ENCODE measurements around the gene CCR6.

CCR6 gene

GRCh38 chr6:167134448-167135328 is 11.8 kb downstream of the CCR6 start:
- H3K4me3 ChIP-seq (ENCODE audit: low read depth, low read length) = no peak overlapping the region
- TF ChIP-seq CTCF (IDR thresholded peaks at IDR 0.05; ENCODE audit: borderline replicate concordance, insufficient read depth, low read depth, low read length) = no peak

- TF ChIP-seq CTCF (IDR thresholded peaks at IDR 0.05; ENCODE audit: borderline replicate concordance, insufficient read depth, low read depth, low read length) = no peak
- H3K4me3 ChIP-seq (ENCODE audit: low read depth, low read length) = no peak overlapping the region
Measured at GRCh38 chr6:167136376-167136775, 13.5 kb downstream of the CCR6 start.

GRCh38 chr6:167137081-167137480 is 14.2 kb downstream of the CCR6 start:
- no peak for TF ChIP-seq CTCF (IDR thresholded peaks at IDR 0.05; ENCODE audit: borderline replicate concordance, insufficient read depth, low read depth, low read length)
- H3K4me3 ChIP-seq (ENCODE audit: low read depth, low read length) = no peak overlapping the region

- no peak for TF ChIP-seq CTCF (IDR thresholded peaks at IDR 0.05; ENCODE audit: borderline replicate concordance, insufficient read depth, low read depth, low read length)
- H3K4me3 ChIP-seq (ENCODE audit: low read depth, low read length) = no peak overlapping the region
Measured at GRCh38 chr6:167137881-167138280, 15.0 kb downstream of the CCR6 start.

- H3K4me3 ChIP-seq (ENCODE audit: low read depth, low read length) = no peak overlapping the region
- TF ChIP-seq CTCF (IDR thresholded peaks at IDR 0.05; ENCODE audit: borderline replicate concordance, insufficient read depth, low read depth, low read length) = no peak
Measured at GRCh38 chr6:167139761-167140160, 16.9 kb downstream of the CCR6 start.

- no peak overlapping the region for H3K4me3 ChIP-seq (ENCODE audit: low read depth, low read length)
Measured at GRCh38 chr6:167140589-167141474, 17.9 kb downstream of the CCR6 start.

More at GRCh38 chr6:167140589-167141474, 17.9 kb downstream of the CCR6 start:
- TF ChIP-seq CTCF (IDR thresholded peaks at IDR 0.05; ENCODE audit: borderline replicate concordance, insufficient read depth, low read depth, low read length) = no peak

All from GM12875 (cell line).